SU-DHL-6 (cell line): ENCODE results near the gene OR2L3.

Experiments used
- H2AFZ ChIP-seq: fragments of 200-600 bp; sonication (generic); 2 replicates; pipeline ENCODE4 v1.6.1; 2014; ENCODE audit warnings: low read depth, mild to moderate bottlenecking, moderate library complexity, mixed read lengths, antibody characterized with exemption, low read length; ENCODE audit not compliant: severe bottlenecking
- H3F3A ChIP-seq: fragments of 200-600 bp; shearing (Covaris generic); 2 replicates; pipeline ENCODE4 v1.6.0; 2016; ENCODE audit warnings: antibody characterized with exemption, mild to moderate bottlenecking; ENCODE audit not compliant: insufficient read depth
- H3K27ac ChIP-seq: fragments of 200-600 bp; sonication (generic); 2 replicates; pipeline ENCODE4 v1.5.1; 2016; ENCODE audit warnings: low read depth, mild to moderate bottlenecking, low read length, moderate library complexity, mixed read lengths
- H3K27me3 ChIP-seq: fragments of 200-600 bp; sonication (generic), shearing (Covaris generic); 2 replicates; pipeline ENCODE4 v1.6.0; 2014; ENCODE audit warnings: mild to moderate bottlenecking, low read length
- H3K36me3 ChIP-seq: fragments of 200-600 bp; sonication (generic); 2 replicates; pipeline ENCODE4 v1.6.1; 2014; ENCODE audit warnings: mild to moderate bottlenecking, low read length, mixed read lengths
- H3K4me2 ChIP-seq: fragments of 300-600, 200-600 bp; shearing (Covaris generic), sonication (generic); 2 replicates; pipeline ENCODE4 v1.6.0; 2014; ENCODE audit warnings: low read length, low read depth, mild to moderate bottlenecking; ENCODE audit not compliant: poor library complexity, severe bottlenecking
- H3K4me3 ChIP-seq: fragments of 200-600 bp; sonication (generic); 2 replicates; pipeline ENCODE4 v1.5.1; 2014; ENCODE audit warnings: antibody characterized with exemption, low read length, mild to moderate bottlenecking, mixed read lengths; ENCODE audit not compliant: insufficient read depth, poor library complexity, severe bottlenecking
- H3K79me2 ChIP-seq: fragments of 200-600 bp; sonication (generic); 2 replicates; pipeline ENCODE4 v1.6.1; 2014; ENCODE audit warnings: mild to moderate bottlenecking, low read length, moderate library complexity; ENCODE audit not compliant: insufficient read depth
- H3K9ac ChIP-seq: fragments of 200-600 bp; sonication (generic); 2 replicates; pipeline ENCODE4 v1.7.0; 2014; ENCODE audit warnings: mild to moderate bottlenecking, low read length
- H3K9me2 ChIP-seq: fragments of 200-600 bp; sonication (generic); replicated peaks from 2 replicates; pipeline ENCODE4 v1.6.1; 2014; ENCODE audit warnings: low read length; ENCODE audit not compliant: insufficient read depth
- H3K9me3 ChIP-seq: fragments of 200-600 bp; sonication (generic); 2 replicates; pipeline ENCODE4 v1.6.1; 2014; ENCODE audit warnings: low read length, mixed read lengths; ENCODE audit not compliant: insufficient read depth
- H4K20me1 ChIP-seq: fragments of 200-600 bp; sonication (generic); 2 replicates; pipeline ENCODE4 v1.6.1; 2014; ENCODE audit warnings: low read depth, mild to moderate bottlenecking, antibody characterized with exemption, low read length, moderate library complexity, mixed read lengths
- EZH2phosphoT487 ChIP-seq: fragments of 200-600 bp; sonication (generic), shearing (Covaris generic); conservative IDR thresholded peaks from 2 replicates; pipeline ENCODE4 v1.6.1; 2018; ENCODE audit warnings: mild to moderate bottlenecking, antibody characterized with exemption, low read length, moderate library complexity, mixed read lengths
- TF ChIP-seq, protein P1 (sequence below): fragments of 200-600 bp; sonication (generic); IDR thresholded peaks from one replicate; pipeline ENCODE4 v1.5.1; 2017; ENCODE audit warnings: antibody characterized with exemption, mild to moderate bottlenecking, low read length, moderate library complexity; ENCODE audit not compliant: insufficient read depth, poor library complexity, severe bottlenecking

Gene OR2L3, protein sequence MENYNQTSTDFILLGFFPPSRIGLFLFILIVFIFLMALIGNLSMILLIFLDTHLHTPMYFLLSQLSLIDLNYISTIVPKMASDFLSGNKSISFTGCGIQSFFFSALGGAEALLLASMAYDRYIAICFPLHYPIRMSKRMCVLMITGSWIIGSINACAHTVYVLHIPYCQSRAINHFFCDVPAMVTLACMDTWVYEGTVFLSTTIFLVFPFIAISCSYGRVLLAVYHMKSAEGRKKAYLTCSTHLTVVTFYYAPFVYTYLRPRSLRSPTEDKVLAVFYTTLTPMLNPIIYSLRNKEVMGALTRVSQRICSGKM

GRCh38 chr1:248046536-248046935 lies at the start of gene OR2L3:
OR2L3 (plus strand) TSS chr1:248046836; CDS start chr1:248060682, 13,846 bp downstream.
- H3K27ac ChIP-seq, result no peak within 1 kb of the TSS
- no peak within 1 kb of the TSS for H3K4me2 ChIP-seq
- no peaks in the 10 kb centered on the region for H3K9me2 ChIP-seq
- no peaks in the 10 kb centered on the region for H3K27me3 ChIP-seq
- H3K79me2 ChIP-seq, result no peaks in the 10 kb centered on the region
- no peaks in the 10 kb centered on the region for H3K36me3 ChIP-seq
- no peaks in the 10 kb centered on the region for H3F3A ChIP-seq
- H3K9me3 ChIP-seq, result no peaks in the 10 kb centered on the region
- no peak for TF ChIP-seq EZH2phosphoT487
- TF ChIP-seq, protein P1, sequence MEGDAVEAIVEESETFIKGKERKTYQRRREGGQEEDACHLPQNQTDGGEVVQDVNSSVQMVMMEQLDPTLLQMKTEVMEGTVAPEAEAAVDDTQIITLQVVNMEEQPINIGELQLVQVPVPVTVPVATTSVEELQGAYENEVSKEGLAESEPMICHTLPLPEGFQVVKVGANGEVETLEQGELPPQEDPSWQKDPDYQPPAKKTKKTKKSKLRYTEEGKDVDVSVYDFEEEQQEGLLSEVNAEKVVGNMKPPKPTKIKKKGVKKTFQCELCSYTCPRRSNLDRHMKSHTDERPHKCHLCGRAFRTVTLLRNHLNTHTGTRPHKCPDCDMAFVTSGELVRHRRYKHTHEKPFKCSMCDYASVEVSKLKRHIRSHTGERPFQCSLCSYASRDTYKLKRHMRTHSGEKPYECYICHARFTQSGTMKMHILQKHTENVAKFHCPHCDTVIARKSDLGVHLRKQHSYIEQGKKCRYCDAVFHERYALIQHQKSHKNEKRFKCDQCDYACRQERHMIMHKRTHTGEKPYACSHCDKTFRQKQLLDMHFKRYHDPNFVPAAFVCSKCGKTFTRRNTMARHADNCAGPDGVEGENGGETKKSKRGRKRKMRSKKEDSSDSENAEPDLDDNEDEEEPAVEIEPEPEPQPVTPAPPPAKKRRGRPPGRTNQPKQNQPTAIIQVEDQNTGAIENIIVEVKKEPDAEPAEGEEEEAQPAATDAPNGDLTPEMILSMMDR, result no peak
- H4K20me1 ChIP-seq, result no peaks in the 10 kb centered on the region
- no peak within 1 kb of the TSS for H3K4me3 ChIP-seq
- H3K9ac ChIP-seq, result no peak within 1 kb of the TSS
- H2AFZ ChIP-seq, result no peak within 1 kb of the TSS

DNA sequence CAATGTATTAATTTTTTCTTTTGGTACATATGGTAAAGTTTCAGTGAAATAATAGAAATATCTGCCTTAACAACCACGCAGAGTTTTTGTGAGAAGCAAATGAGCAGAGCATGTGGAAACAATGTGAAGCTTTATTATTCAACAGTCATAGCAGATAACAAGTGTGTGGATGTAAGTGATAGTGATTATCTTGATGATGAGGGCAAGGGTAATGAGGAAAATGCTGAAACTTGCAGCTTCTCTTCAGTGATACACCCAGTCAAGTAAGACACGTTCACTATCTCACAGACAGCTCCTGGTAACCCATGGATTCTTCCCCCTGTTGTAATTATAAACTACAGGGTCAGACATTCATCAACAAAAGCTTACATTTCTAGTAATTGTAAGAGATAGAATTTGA lies 47.8 kb upstream of the OR2L3 start:
- Histone ChIP-seq H3K79me2 (no peaks in the 10 kb centered on the region), H3K4me2 (no peak overlapping the region), H3K27ac (no peak overlapping the region), H4K20me1 (no peaks in the 10 kb centered on the region), H3K9me3 (no peaks in the 10 kb centered on the region), H3K36me3 (no peaks in the 10 kb centered on the region), H3K9me2 (no peaks in the 10 kb centered on the region), H3K4me3 (no peak overlapping the region), H2AFZ (no peak overlapping the region), H3F3A (no peaks in the 10 kb centered on the region), H3K27me3 (no peaks in the 10 kb centered on the region), H3K9ac (no peak overlapping the region)
- TF ChIP-seq, protein P1, result no peak

GRCh38 chr1:248000169-248000568 lies 46.5 kb upstream of the OR2L3 start:
- Histone ChIP-seq H3K27me3 (no peaks in the 10 kb centered on the region), H3K4me2 (no peak overlapping the region), H3K9ac (no peak overlapping the region), H3K79me2 (no peaks in the 10 kb centered on the region), H3K9me2 (no peaks in the 10 kb centered on the region), H4K20me1 (no peaks in the 10 kb centered on the region), H3K36me3 (no peaks in the 10 kb centered on the region), H3K9me3 (no peaks in the 10 kb centered on the region), H2AFZ (no peak overlapping the region), H3K27ac (no peak overlapping the region), H3F3A (no peaks in the 10 kb centered on the region), H3K4me3 (no peak overlapping the region)
- TF ChIP-seq, protein P1, result no peak
- TF ChIP-seq EZH2phosphoT487, result no peak
